HepG2 (cell line): ENCODE data around the gene LRRC4. TPM values are rescaled to one million over a fixed set of nuclear protein-coding genes. Genes with fewer than 3 reads are reported as not detected.

Source experiments
- ATAC-seq: fragments of 200-7000 bp; cut with Tn5 transposase; 3 replicates; pipeline ENCODE4 v1.9.1; 2020; ENCODE audit warnings: mild to moderate bottlenecking, moderate library complexity
- BruUV-seq: library from RNA; stranded (reverse); fragments of 400-500 nt; replicated peaks from 2 replicates; lab custom pipeline; 2021; lab: Mats Ljungman, UMichigan
- CTCF ChIA-PET: fragments of 300-600 bp; formaldehyde crosslinking; extraction: SDS; loops from one replicate; lab custom pipeline; 2021; ENCODE audit warnings: low total read pairs, inconsistent platforms, low intra/inter-chr PET ratio; lab: Yijun Ruan, JAX
- POLR2A ChIA-PET: fragments of 350-600 bp; sonication (Branson Sonifier 250); formaldehyde crosslinking; loops from one replicate; lab custom pipeline; 2020; ENCODE audit warnings: antibody characterized with exemption, inconsistent platforms; lab: Yijun Ruan, JAX
- DNase-seq: peaks from one replicate; pipeline ENCODE4 v3.0.0-alpha.2; 2015; ENCODE audit warnings: low spot score
- FAIRE-seq: peaks from 3 replicates; lab custom pipeline; 2011; peaks lifted over from hg19 to GRCh38; lab: Jason Lieb, UNC
- H2AFZ ChIP-seq: one replicate; pipeline ENCODE4 v1.6.1; 2011; ENCODE audit warnings: low read length, inconsistent platforms
- H3K27ac ChIP-seq: fragments of 300-600 bp; 3 replicates; pipeline ENCODE4 v1.8.0; 2011; ENCODE audit warnings: mixed run types, mild to moderate bottlenecking, mixed read lengths, low read length, inconsistent platforms; ENCODE audit not compliant: insufficient read depth; ENCODE audit errors: extremely low read length
- H3K27me3 ChIP-seq, 2 experiments: fragments of 200-600 bp in 1 of 2; 2 replicates in 1 of 2; 3 replicates in 1 of 2; pipeline versions ENCODE4 v1.6.0 to v1.8.0; 2011; ENCODE audit warnings: low read length in 2 of 2, mild to moderate bottlenecking in 2 of 2, moderate library complexity in 2 of 2, inconsistent platforms in 1 of 2; ENCODE audit not compliant: insufficient read depth in 2 of 2, control insufficient read depth in 1 of 2
- H3K36me3 ChIP-seq, 2 experiments: fragments of 200-600 bp in 1 of 2; replicated peaks in 1 of 2; 2 replicates in 1 of 2; 3 replicates in 1 of 2; pipeline versions ENCODE4 v1.5.1 to v1.8.0; 2011; ENCODE audit warnings: low read length in 2 of 2, inconsistent platforms in 1 of 2; ENCODE audit not compliant: insufficient read depth in 2 of 2, control insufficient read depth in 1 of 2
- H3K4me1 ChIP-seq: 2 replicates; pipeline ENCODE4 v1.5.1; 2012; ENCODE audit warnings: low read length, inconsistent platforms; ENCODE audit not compliant: insufficient read depth
- H3K4me2 ChIP-seq: 2 replicates; pipeline ENCODE4 v1.6.0; 2011; ENCODE audit warnings: low read depth, low read length, inconsistent platforms
- H3K4me3 ChIP-seq, 3 experiments: fragments of 200-600 bp in 1 of 3; sonication (generic), shearing (Covaris generic) in 1 of 3; replicated peaks in 1 of 3; 2 replicates each; pipeline ENCODE4 v1.5.1; 2011 to 2016; ENCODE audit warnings: low read length in 3 of 3, inconsistent platforms in 2 of 3, low read depth in 2 of 3, mild to moderate bottlenecking in 2 of 3, control low read depth in 1 of 3, mixed read lengths in 1 of 3; ENCODE audit not compliant: insufficient read depth in 1 of 3
- H3K79me2 ChIP-seq: one replicate; pipeline ENCODE4 v1.6.1; 2011; ENCODE audit warnings: low read length, inconsistent platforms; ENCODE audit not compliant: insufficient read depth
- H3K9ac ChIP-seq: 2 replicates; pipeline ENCODE4 v1.6.0; 2011; ENCODE audit warnings: mild to moderate bottlenecking, low read depth, low read length, inconsistent platforms; ENCODE audit not compliant: insufficient read depth
- H3K9me3 ChIP-seq: 2 replicates; pipeline ENCODE4 v1.5.1; 2012; ENCODE audit warnings: mild to moderate bottlenecking, low read length
- H4K20me1 ChIP-seq: 2 replicates; pipeline ENCODE4 v1.6.0; 2011; ENCODE audit warnings: inconsistent platforms, mild to moderate bottlenecking, low read length, moderate library complexity; ENCODE audit not compliant: insufficient read depth
- HNF4A ChIP-seq: sonication (generic); formaldehyde crosslinking; IDR thresholded peaks from 2 replicates; pipeline ENCODE4 v1.4.0; 2020; ENCODE audit warnings: missing genetic modification reagents
- NCOA2 ChIP-seq: sonication (generic); formaldehyde crosslinking; IDR thresholded peaks from 2 replicates; pipeline ENCODE4 v1.8.0; 2022; ENCODE audit warnings: inconsistent platforms
- PBX2 ChIP-seq: IDR thresholded peaks from 2 replicates; pipeline ENCODE4 v1.6.1; 2016; ENCODE audit warnings: control low read depth
- RARA ChIP-seq: IDR thresholded peaks from 2 replicates; pipeline ENCODE4 v1.6.1; 2016; ENCODE audit warnings: missing genetic modification reagents, missing compliant biosample characterization
- SSRP1 ChIP-seq: IDR thresholded peaks from 2 replicates; pipeline ENCODE4 v1.6.1; 2016; ENCODE audit warnings: control low read depth
- UBTF ChIP-seq: sonication (generic); formaldehyde crosslinking; IDR thresholded peaks from 2 replicates; pipeline ENCODE4 v1.4.0; 2020; ENCODE audit warnings: mild to moderate bottlenecking, missing genetic modification reagents
- ZFP82 ChIP-seq: sonication (generic); formaldehyde crosslinking; IDR thresholded peaks from 2 replicates; pipeline ENCODE4 v1.5.1; 2020; ENCODE audit warnings: mild to moderate bottlenecking, missing genetic modification reagents, borderline replicate concordance
- ZGPAT ChIP-seq: IDR thresholded peaks from 2 replicates; pipeline ENCODE4 v1.6.1; 2016; ENCODE audit warnings: mild to moderate bottlenecking
- ZMYM4 ChIP-seq: sonication (generic); formaldehyde crosslinking; IDR thresholded peaks from 2 replicates; pipeline ENCODE4 v1.8.1; 2023; ENCODE audit warnings: mild to moderate bottlenecking, missing genetic modification reagents
- ZNF263 ChIP-seq: sonication (generic); formaldehyde crosslinking; IDR thresholded peaks from 2 replicates; pipeline ENCODE4 v1.4.0; 2020; ENCODE audit warnings: missing genetic modification reagents
- ZNF3 ChIP-seq: IDR thresholded peaks from 2 replicates; pipeline ENCODE4 v1.7.0; 2017; ENCODE audit warnings: inconsistent platforms
- ZNF326 ChIP-seq: sonication (generic); formaldehyde crosslinking; IDR thresholded peaks from 2 replicates; pipeline ENCODE4 v1.4.0; 2020; ENCODE audit warnings: missing genetic modification reagents, borderline replicate concordance
- ZNF710 ChIP-seq: sonication (generic); formaldehyde crosslinking; IDR thresholded peaks from 2 replicates; pipeline ENCODE4 v1.5.0; 2020; ENCODE audit warnings: mild to moderate bottlenecking, missing genetic modification reagents, borderline replicate concordance
- ZNF75D ChIP-seq: sonication (generic); formaldehyde crosslinking; IDR thresholded peaks from 2 replicates; pipeline ENCODE4 v1.8.1; 2023; ENCODE audit warnings: missing genetic modification reagents, mild to moderate bottlenecking, borderline replicate concordance
- ZNF883 ChIP-seq: sonication (generic); formaldehyde crosslinking; IDR thresholded peaks from 2 replicates; pipeline ENCODE4 v1.5.1; 2020; ENCODE audit warnings: mild to moderate bottlenecking, missing genetic modification reagents; ENCODE audit errors: not compliant biosample characterization
- WGBS: methylation state at CpG from one replicate; pipeline ENCODE4 v1.1.6; 2017; ENCODE audit warnings: low lambda C conversion rate; 5-methylcytosine and 5-hydroxymethylcytosine counted together
- in situ Hi-C: cut with HindIII; loops from 2 replicates; pipeline ENCODE4 v1.10.0; 2017; ENCODE audit warnings: low pct_unique_long_range_greater_than_20kb; ENCODE audit not compliant: extremely low pct_ligation_motif_present
- intact Hi-C: fragments of 100-400 bp; cut with micrococcal nuclease; formaldehyde crosslinking; loops from one replicate; pipeline ENCODE4 v1.10.0; 2022; ENCODE audit not compliant: unreplicated experiment
- polyA plus RNA-seq, 8 experiments: library from polyadenylated mRNA; depleted of rRNA in 3 of 8; stranded (reverse) in 7 of 8; unstranded in 1 of 8; fragments of >200 nt; fragmentation: Illumina TruSeq in 4 of 8; extraction: Trizol in 4 of 8; gene quantifications; 2 replicates each; pipeline versions ENCODE4 v1.2.1 to v1.2.3, GENCODE V29; 2011 to 2016; ENCODE audit warnings: low read depth in 4 of 8, missing spikeins in 1 of 8, mixed read lengths in 1 of 8; ENCODE audit not compliant: insufficient read depth in 1 of 8
- total RNA-seq, 5 experiments: library from RNA; depleted of rRNA; stranded (reverse); fragments of >200 nt; fragmentation: Illumina TruSeq; extraction: Trizol; gene quantifications; 2 replicates each; pipeline ENCODE4 v1.2.3, GENCODE V29; 2016; ENCODE audit warnings: low read depth in 1 of 5

LRRC4 gene
- total and polyA plus RNA-seq, 2 of the 13 experiments (the other 11 are each of a cell fraction or from before 2014, with no cell fraction given) = not detected

GRCh38 chr7:127996253-127997071 is 34.8 kb downstream of the LRRC4 start (continued):
- no peak for TF ChIP-seq ZNF710 (CRISPR knock-in tag)
- no peak for TF ChIP-seq SSRP1 (CRISPR knock-in tag)
- no peak for TF ChIP-seq UBTF (CRISPR knock-in tag)

- ChIA-PET POLR2A (no interaction called here), CTCF (no interaction called here)
- Histone ChIP-seq H3K4me1 (peaks cover 49% of the 10 kb centered on the region), H3K9me3 (no peaks in the 10 kb centered on the region), H3K4me3 (no peak overlapping the region), H3K9ac (no peak overlapping the region), H3K27ac (no peak overlapping the region), H3K36me3 (peaks cover 10 to 57% of the 10 kb centered on the region in 2 experiments), H3K79me2 (no peaks in the 10 kb centered on the region), H2AFZ (no peak overlapping the region), H4K20me1 (no peaks in the 10 kb centered on the region; the same call in 1 of the 2 replicates), H3K4me2 (no peak overlapping the region), H3K27me3 (no peaks in the 10 kb centered on the region)
- ATAC-seq (no peak), DNase-seq (no peak), FAIRE-seq (no peak)
- in situ Hi-C loops (no loop called here), intact Hi-C loops (no loop called here)
- no TSS peak for BruUV-seq
- WGBS = 88% methylated on average over 3 of the region's 3 CpGs
- TF ChIP-seq ZMYM4 (CRISPR knock-in tag) = no peak
- TF ChIP-seq HNF4A (CRISPR knock-in tag) = no peak
- TF ChIP-seq NCOA2 (CRISPR knock-in tag) = no peak
- TF ChIP-seq ZNF883 = no peak
- no peak for TF ChIP-seq ZNF75D
- no peak for TF ChIP-seq ZFP82
- no peak for TF ChIP-seq ZNF3 (CRISPR knock-in tag)
- TF ChIP-seq ZNF326 (CRISPR knock-in tag) = no peak
- TF ChIP-seq RARA = no peak
- TF ChIP-seq PBX2 = no peak
- TF ChIP-seq ZNF263 = no peak
- TF ChIP-seq ZGPAT (CRISPR knock-in tag) = no peak
These were observed 35.4 kb downstream of the LRRC4 start for GRCh38 chr7:127995881-127996215.
